K562 (cell line): Measurements from ENCODE around the gene HMBS. TPM values are rescaled to one million over a fixed set of nuclear protein-coding genes. Genes with fewer than 3 reads are reported as not detected.
A peak's percentile ranks its signal among the peaks of the same experiment; 100 is the strongest.

ENCODE experiments used
- AFF4 ChIP-seq: sonication (generic); formaldehyde crosslinking; IDR thresholded peaks from 2 replicates; pipeline ENCODE4 v1.8.0; 2023; ENCODE audit warnings: mild to moderate bottlenecking, missing genetic modification reagents
- FOXA1 ChIP-seq: fragments of 450-650 bp; IDR thresholded peaks from 2 replicates; pipeline ENCODE4 v1.6.1; 2016; ENCODE audit warnings: mild to moderate bottlenecking, borderline replicate concordance
- FUS ChIP-seq: fragments of 200-400 bp; formaldehyde crosslinking; optimal IDR thresholded peaks from 2 replicates; pipeline ENCODE3; 2017; ENCODE audit warnings: low read depth, low read length
- HES1 ChIP-seq: fragments of 450-650 bp; IDR thresholded peaks from 2 replicates; pipeline ENCODE4 v1.6.1; 2016; ENCODE audit warnings: low read depth, mild to moderate bottlenecking, moderate library complexity
- NONO ChIP-seq, 2 experiments: fragments of 200-400 bp in 1 of 2; fragments of 450-650 bp in 1 of 2; formaldehyde crosslinking in 1 of 2; IDR thresholded peaks; 2 replicates each; pipeline ENCODE4 v1.6.1; 2017; ENCODE audit warnings: low read depth in 2 of 2, mild to moderate bottlenecking in 2 of 2, moderate library complexity in 2 of 2, low read length in 1 of 2
- RAD51 ChIP-seq: fragments of 450-650 bp; IDR thresholded peaks from 2 replicates; pipeline ENCODE4 v1.7.1; 2016; ENCODE audit warnings: low read depth, mild to moderate bottlenecking, borderline replicate concordance
- RBM14 ChIP-seq: fragments of 200-400 bp; formaldehyde crosslinking; IDR thresholded peaks from 2 replicates; pipeline ENCODE4 v1.6.1; 2018; ENCODE audit warnings: low read depth, mild to moderate bottlenecking, low read length, moderate library complexity, borderline replicate concordance; ENCODE audit not compliant: insufficient read depth
- SOX6 ChIP-seq: fragments of 450-650 bp; IDR thresholded peaks from 2 replicates; pipeline ENCODE4 v1.6.1; 2014; ENCODE audit warnings: mild to moderate bottlenecking
- THRB ChIP-seq: fragments of 450-650 bp; formaldehyde crosslinking; conservative IDR thresholded peaks from 2 replicates; pipeline ENCODE4 v1.4.0; 2022; ENCODE audit warnings: mild to moderate bottlenecking, missing genetic modification characterization
- YBX1 ChIP-seq: fragments of 450-650 bp; IDR thresholded peaks from 2 replicates; pipeline ENCODE4 v1.7.1; 2016; ENCODE audit warnings: mild to moderate bottlenecking
- ZBTB7A ChIP-seq: IDR thresholded peaks from 2 replicates; pipeline ENCODE4 v1.6.1; 2011; ENCODE audit warnings: low read depth, mild to moderate bottlenecking, low read length, moderate library complexity, borderline replicate concordance; ENCODE audit not compliant: control insufficient read depth
- ZBTB8A ChIP-seq: fragments of 450-650 bp; IDR thresholded peaks from 2 replicates; pipeline ENCODE4 v1.6.1; 2018; ENCODE audit warnings: mild to moderate bottlenecking, moderate library complexity; ENCODE audit not compliant: partially characterized antibody
- ZMIZ1 ChIP-seq, 2 experiments: fragments of 150-350 bp in 1 of 2; IDR thresholded peaks; 2 replicates each; pipeline ENCODE4 v1.6.1; 2012 to 2016; ENCODE audit warnings: low read depth in 2 of 2, low read length in 2 of 2, mild to moderate bottlenecking in 1 of 2, moderate library complexity in 1 of 2
- ZNF639 ChIP-seq, 2 experiments: fragments of 200-800 bp in 1 of 2; sonication (Bioruptor generic) in 1 of 2; sonication (generic) in 1 of 2; formaldehyde crosslinking in 1 of 2; IDR thresholded peaks in 1 of 2; conservative IDR thresholded peaks in 1 of 2; 2 replicates each; pipeline versions ENCODE4 v1.5.0 to v1.6.1; 2016 to 2020; ENCODE audit warnings: missing compliant biosample characterization in 1 of 2, missing genetic modification characterization in 1 of 2, missing genetic modification reagents in 1 of 2
- ZZZ3 ChIP-seq: fragments of 450-650 bp; IDR thresholded peaks from 2 replicates; pipeline ENCODE4 v1.6.1; 2016; ENCODE audit warnings: antibody characterized with exemption, mild to moderate bottlenecking, moderate library complexity
- polyA plus RNA-seq, 8 experiments: library from polyadenylated mRNA; depleted of rRNA in 4 of 8; stranded (reverse) in 5 of 8; unstranded in 3 of 8; fragments of >200 nt; fragmentation: Nextera tagmentation in 2 of 8; fragmentation: Illumina TruSeq in 1 of 8; extraction: Ambion mirVana in 2 of 8; extraction: Trizol in 1 of 8; gene quantifications; 2 replicates each; pipeline versions ENCODE4 v1.2.1 to v1.2.3, GENCODE V29; 2011 to 2014; ENCODE audit warnings: inconsistent platforms in 1 of 8, missing spikeins in 1 of 8
- total RNA-seq, 7 experiments: library from RNA; depleted of rRNA in 6 of 7; stranded (reverse); fragments of >200 nt in 6 of 7; fragmentation: Illumina TruSeq in 2 of 7; extraction: Trizol in 2 of 7; gene quantifications; 2 replicates each; pipeline versions ENCODE4 v1.2.1 to v1.2.3, GENCODE V29; 2011 to 2021; ENCODE audit warnings: low replicate concordance in 1 of 7

The HMBS gene
- total and polyA plus RNA-seq, 9 of the 15 experiments (the other 6 are each of a cell fraction or from before 2014, with no cell fraction given), result 56.9 to 385 (median 286) TPM

GRCh38 chr11:119085437-119085847, 761 bp downstream of the HMBS start (continued):
- peak in 1 of 2 experiments; percentile 91; a peak in 2 of 4 replicates for TF ChIP-seq ZMIZ1 (IDR thresholded peaks at IDR 0.05; ENCODE audit: low read depth in 2 of 2, low read length in 2 of 2)
- TF ChIP-seq RBM14, result no peak
- no peak for TF ChIP-seq THRB (CRISPR knock-in tag)
- TF ChIP-seq ZNF639 (CRISPR knock-in tag; conservative IDR thresholded peaks at IDR 0.05 in 1 of 2, IDR thresholded peaks at IDR 0.05 in 1 of 2), result 0 out of 4 replicates have a peak, but pooled peaks of 1 of the 2 experiments have one; percentile 24
- no peak for TF ChIP-seq FOXA1
- no peak for TF ChIP-seq ZZZ3
- TF ChIP-seq HES1, result 0 out of 2 replicates have a peak, but pooled peaks have one; percentile 20
- TF ChIP-seq AFF4 (CRISPR knock-in tag), result no peak
- peak; percentile 81 for TF ChIP-seq SOX6
- peak; percentile 9; the same call in 1 of the 2 replicates for TF ChIP-seq RAD51
- no peak for TF ChIP-seq ZBTB7A
- TF ChIP-seq ZBTB8A, result no peak
- TF ChIP-seq YBX1, result no peak
- no peak for TF ChIP-seq FUS
- TF ChIP-seq NONO (IDR thresholded peaks at IDR 0.05; ENCODE audit: low read depth in 2 of 2, low read length in 1 of 2), result peak in 1 of 2 experiments; percentile 46; a peak in 1 of 4 replicates
